Inferior parietal cortex (tissue), 1 donor: ENCODE data around the gene LYSMD1.

Experiments
- DNase-seq: peaks from one replicate; pipeline ENCODE4 v3.0.0-alpha.2; 2016; ENCODE audit errors: extremely low spot score

LYSMD1 gene

GRCh38 chr1:151175041-151175741, 9.5 kb upstream of the LYSMD1 start:
- DNase-seq: peak; percentile 67

- no peak for DNase-seq
These were observed 5.5 kb upstream of the LYSMD1 start for GRCh38 chr1:151171190-151171589.

- DNase-seq: no peak
These were observed 1.4 kb upstream of the LYSMD1 start for GRCh38 chr1:151167116-151167515.

- no peak for DNase-seq
These were observed 829 bp upstream of the LYSMD1 start for GRCh38 chr1:151166505-151166956.

GRCh38 chr1:151165281-151165737, 393 bp downstream of the LYSMD1 start:
- DNase-seq: peak; percentile 42

GRCh38 chr1:151164732-151165280, 896 bp downstream of the LYSMD1 start:
- no peak for DNase-seq

GRCh38 chr1:151159373-151159772, 6.3 kb downstream of the LYSMD1 start:
- DNase-seq: no peak

GRCh38 chr1:151158751-151159251, 6.9 kb downstream of the LYSMD1 start:
- DNase-seq: no peak

GRCh38 chr1:151158326-151158725, 7.4 kb downstream of the LYSMD1 start:
- DNase-seq: no peak

- no peak for DNase-seq
These were observed 8.6 kb downstream of the LYSMD1 start for GRCh38 chr1:151157067-151157531.

GRCh38 chr1:151156515-151156819, 9.2 kb downstream of the LYSMD1 start, which contains the start of gene TNFAIP8L2:
TSS of gene TNFAIP8L2 (plus strand) at chr1:151156649. CDS start at chr1:151158698, 2,049 bp downstream.
- no peak for DNase-seq

- no peak for DNase-seq
These were observed 18.0 kb downstream of the LYSMD1 start for GRCh38 chr1:151147665-151148064.

- no peak for DNase-seq
These were observed 18.6 kb downstream of the LYSMD1 start for GRCh38 chr1:151147132-151147503.

GRCh38 chr1:151146412-151147131, 19.1 kb downstream of the LYSMD1 start, which contains the start of gene SEMA6C:
TSS of gene SEMA6C (minus strand) at chr1:151146631. CDS start at chr1:151142621, 4,010 bp downstream.
- peak; percentile 94 for DNase-seq

- no peak for DNase-seq
These were observed 19.7 kb downstream of the LYSMD1 start for GRCh38 chr1:151146072-151146411.

GRCh38 chr1:151145304-151146071, 20.2 kb downstream of the LYSMD1 start:
- peak; percentile 25 for DNase-seq

GRCh38 chr1:151144474-151145303, 21.0 kb downstream of the LYSMD1 start:
- DNase-seq: no peak

GRCh38 chr1:151143986-151144385, 21.7 kb downstream of the LYSMD1 start:
- DNase-seq: no peak

- no peak for DNase-seq
These were observed 22.7 kb downstream of the LYSMD1 start for GRCh38 chr1:151143057-151143435.

- DNase-seq: no peak
These were observed 23.2 kb downstream of the LYSMD1 start for GRCh38 chr1:151142411-151143056.
